GM10248 (cell line): ENCODE measurements around the gene CALN1.

Experiments
- CTCF ChIA-PET: fragments of 300-600 bp; sonication (Branson Sonifier 250); formaldehyde crosslinking; extraction: SDS; loops from one replicate; lab custom pipeline; 2021; ENCODE audit warnings: antibody characterized with exemption; lab: Yijun Ruan, JAX
- POLR2A ChIA-PET: fragments of 350-650 bp; sonication (Branson Sonifier 250); formaldehyde crosslinking; extraction: SDS; loops from one replicate; lab custom pipeline; 2020; ENCODE audit warnings: antibody characterized with exemption; lab: Yijun Ruan, JAX
- DNase-seq: peaks from one replicate; pipeline ENCODE4 v3.0.0; 2012; ENCODE audit errors: extremely low spot score
- TF ChIP-seq, protein P1 (sequence below): IDR thresholded peaks from 2 replicates; pipeline ENCODE4 v1.5.1; 2012; ENCODE audit warnings: mild to moderate bottlenecking, low read depth; ENCODE audit errors: extremely low read depth, missing control alignments, control extremely low read depth

The CALN1 gene

DNA sequence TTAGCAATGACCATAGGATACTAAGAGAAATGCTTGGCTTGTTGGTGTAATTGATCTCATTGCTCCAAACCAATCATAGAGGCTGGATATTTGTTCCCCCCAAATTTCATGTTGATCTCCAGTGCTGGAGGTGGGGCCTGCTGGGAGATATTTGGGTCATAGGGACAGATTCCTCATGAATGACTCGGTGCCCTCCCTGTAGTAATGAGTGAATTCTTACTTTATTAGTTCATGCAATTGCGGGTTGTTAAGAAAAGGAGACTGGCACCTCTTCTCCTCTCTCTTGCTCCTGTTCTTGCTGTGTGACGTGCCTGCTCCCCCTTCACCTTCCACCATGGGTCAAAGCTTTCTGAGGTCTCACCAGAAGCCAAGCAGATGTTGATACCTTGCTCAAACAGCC is 630.1 kb downstream of the CALN1 start:
- ChIA-PET CTCF (no interaction called here), POLR2A (no interaction called here)
- no peak for DNase-seq
- TF ChIP-seq, protein P1, sequence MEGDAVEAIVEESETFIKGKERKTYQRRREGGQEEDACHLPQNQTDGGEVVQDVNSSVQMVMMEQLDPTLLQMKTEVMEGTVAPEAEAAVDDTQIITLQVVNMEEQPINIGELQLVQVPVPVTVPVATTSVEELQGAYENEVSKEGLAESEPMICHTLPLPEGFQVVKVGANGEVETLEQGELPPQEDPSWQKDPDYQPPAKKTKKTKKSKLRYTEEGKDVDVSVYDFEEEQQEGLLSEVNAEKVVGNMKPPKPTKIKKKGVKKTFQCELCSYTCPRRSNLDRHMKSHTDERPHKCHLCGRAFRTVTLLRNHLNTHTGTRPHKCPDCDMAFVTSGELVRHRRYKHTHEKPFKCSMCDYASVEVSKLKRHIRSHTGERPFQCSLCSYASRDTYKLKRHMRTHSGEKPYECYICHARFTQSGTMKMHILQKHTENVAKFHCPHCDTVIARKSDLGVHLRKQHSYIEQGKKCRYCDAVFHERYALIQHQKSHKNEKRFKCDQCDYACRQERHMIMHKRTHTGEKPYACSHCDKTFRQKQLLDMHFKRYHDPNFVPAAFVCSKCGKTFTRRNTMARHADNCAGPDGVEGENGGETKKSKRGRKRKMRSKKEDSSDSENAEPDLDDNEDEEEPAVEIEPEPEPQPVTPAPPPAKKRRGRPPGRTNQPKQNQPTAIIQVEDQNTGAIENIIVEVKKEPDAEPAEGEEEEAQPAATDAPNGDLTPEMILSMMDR = no peak

DNA sequence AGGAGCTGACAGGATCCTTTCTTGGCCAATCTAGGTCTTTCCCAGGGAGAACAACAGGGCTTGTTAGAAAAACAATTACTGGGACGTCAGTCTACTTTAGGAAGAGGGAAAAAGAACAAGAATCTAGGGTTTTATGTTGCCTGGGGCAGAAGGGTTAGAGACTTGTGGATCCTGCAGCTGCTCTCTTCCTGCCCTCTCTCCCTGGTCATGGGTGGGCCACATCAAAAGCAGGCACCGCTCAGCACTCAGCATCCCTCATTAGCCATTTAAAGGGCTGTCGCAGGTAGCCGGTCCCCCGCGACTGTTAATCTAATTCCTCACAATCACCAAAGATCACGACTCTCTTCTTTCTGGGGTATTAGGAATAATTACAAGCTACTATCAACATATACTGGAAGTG is 631.9 kb downstream of the CALN1 start:
- ChIA-PET POLR2A (no interaction called here), CTCF (interaction anchor here (0.7 to 1.5 kb wide), 2 partner anchors 16 to 25 kb away, joined by 3 read pairs; no protein-coding TSS in a partner anchor)
- DNase-seq = no peak
- TF ChIP-seq, protein P1 = no peak

- TF ChIP-seq, protein P1 = no peak
- CTCF ChIA-PET = interaction anchor here (1.1 kb wide), 1 partner anchor 9 kb away, joined by 4 read pairs; no protein-coding TSS in a partner anchor
Measured at GRCh38 chr7:71777278-71777677, 634.9 kb downstream of the CALN1 start.

DNA sequence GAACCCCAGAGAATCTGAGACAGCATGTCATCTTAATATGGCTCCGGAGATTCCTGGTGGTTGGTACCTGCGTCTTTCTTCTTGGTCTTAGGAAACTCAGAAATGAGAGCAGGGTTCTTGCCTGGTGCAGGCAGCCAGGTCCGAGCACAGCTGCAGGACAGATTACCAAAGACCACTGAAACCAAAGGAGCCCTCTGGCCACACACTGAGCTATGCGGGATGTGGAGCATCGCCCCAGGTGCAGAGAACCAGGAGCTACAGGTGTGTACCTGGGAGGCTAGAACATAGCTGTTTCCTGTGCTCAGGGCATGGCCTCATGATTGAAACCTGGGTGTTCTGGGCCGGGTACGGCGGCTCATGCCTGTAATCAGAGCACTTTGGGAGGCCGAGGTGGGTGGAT is 635.4 kb downstream of the CALN1 start:
- TF ChIP-seq, protein P1 = no peak
- CTCF ChIA-PET = interaction anchor here (1.1 kb wide), 1 partner anchor 10 kb away, joined by 4 read pairs; no protein-coding TSS in a partner anchor
- no peak for DNase-seq
- POLR2A ChIA-PET = no interaction called here

More at GRCh38 chr7:71777278-71777677, 634.9 kb downstream of the CALN1 start:
- POLR2A ChIA-PET = no interaction called here
- DNase-seq = no peak

DNA sequence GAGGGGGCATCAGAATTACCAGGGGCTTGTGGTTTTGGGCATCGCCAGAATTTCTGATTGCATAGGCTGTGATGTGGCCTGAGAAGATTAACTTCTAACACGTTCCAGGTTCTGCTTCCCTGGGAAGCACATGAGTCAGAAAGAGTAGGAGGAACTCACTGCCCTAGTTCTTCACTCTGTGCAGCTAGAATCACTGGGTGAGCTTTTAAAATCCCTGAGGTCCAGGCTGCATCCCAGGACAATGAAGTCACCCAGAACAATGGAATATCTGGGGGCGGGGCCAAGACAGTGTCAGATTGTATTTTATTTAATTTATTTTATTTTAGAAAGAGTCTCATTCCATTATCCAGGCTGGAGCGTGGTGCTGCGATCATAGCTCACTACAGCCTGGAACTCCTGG is 636.5 kb downstream of the CALN1 start:
- CTCF ChIA-PET = interaction anchor here (1.2 kb wide), 1 partner anchor 24 kb away, joined by 3 read pairs; no protein-coding TSS in a partner anchor
- no peak for DNase-seq
- POLR2A ChIA-PET = no interaction called here
- TF ChIP-seq, protein P1 = no peak

DNA sequence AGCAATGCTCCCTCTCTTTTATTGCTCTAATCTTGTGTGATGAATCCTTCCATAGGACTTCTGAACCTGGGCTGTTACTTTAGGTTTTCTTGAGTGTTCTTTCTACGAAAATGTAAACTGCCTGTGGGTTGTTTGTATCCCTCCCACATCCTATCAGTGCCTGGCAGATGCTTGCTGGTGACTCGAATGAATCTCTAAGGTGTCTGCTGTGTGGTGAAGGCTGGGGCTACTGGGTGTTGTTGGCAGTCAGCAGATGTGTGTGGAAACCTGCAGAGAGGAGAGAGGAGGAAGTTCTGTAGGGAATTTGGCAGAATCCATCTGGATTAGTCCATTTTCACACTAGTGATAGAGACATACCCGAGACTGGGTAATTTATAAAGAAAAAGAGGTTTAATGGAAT is 639.4 kb downstream of the CALN1 start:
- ChIA-PET POLR2A (interaction anchor here (0.6 kb wide), 1 partner anchor 16 kb away, joined by 4 read pairs; no protein-coding TSS in a partner anchor), CTCF (no interaction called here)
- TF ChIP-seq, protein P1 = no peak
- DNase-seq = no peak
